Muscle layer of duodenum (tissue), 2 donors: Measurements from ENCODE around the gene ELF2.
"Not testable (repeated sequence)": the region's sequence is repeated elsewhere in the genome, so short reads cannot be mapped to it uniquely, and the experiment has no call there.

Experiments
- H3K27ac ChIP-seq: one replicate; pipeline ENCODE4 v1.7.0; 2013; ENCODE audit warnings: mild to moderate bottlenecking, low read length
- H3K27me3 ChIP-seq: one replicate; pipeline ENCODE4 v1.7.0; 2013; ENCODE audit warnings: low read depth, mild to moderate bottlenecking, control low read depth, low read length
- H3K36me3 ChIP-seq, 2 donors: one replicate each; pipeline ENCODE4 v1.7.0; 2013; ENCODE audit warnings: low read length in 2 of 2, control low read depth in 1 of 2, mild to moderate bottlenecking in 1 of 2; ENCODE audit not compliant: insufficient read depth in 2 of 2, control insufficient read depth in 1 of 2
- H3K4me1 ChIP-seq, 2 donors: one replicate each; pipeline ENCODE4 v1.7.0; 2013; ENCODE audit warnings: low read length in 2 of 2, mild to moderate bottlenecking in 2 of 2, control low read depth in 1 of 2, moderate library complexity in 1 of 2; ENCODE audit not compliant: insufficient read depth in 2 of 2, control insufficient read depth in 1 of 2
- H3K4me3 ChIP-seq, 2 donors: one replicate each; pipeline ENCODE4 v1.7.0; 2013; ENCODE audit warnings: low read length in 2 of 2, low read depth in 1 of 2, mild to moderate bottlenecking in 1 of 2
- H3K9me3 ChIP-seq, 2 donors: one replicate each; pipeline ENCODE4 v1.7.0; 2013; ENCODE audit warnings: low read length in 2 of 2, control low read depth in 1 of 2, mild to moderate bottlenecking in 1 of 2; ENCODE audit not compliant: control insufficient read depth in 1 of 2
- donor health status: healthy.

Gene ELF2

GRCh38 chr4:139207873-139208403 is 30.9 kb upstream of the ELF2 start:
- Histone ChIP-seq H3K4me3 (no peak overlapping the region), H3K36me3 (no peaks in the 10 kb centered on the region), H3K4me1 (peaks cover 0 to 5% of the 10 kb centered on the region in 2 donors), H3K27me3 (no peaks in the 10 kb centered on the region), H3K27ac (no peak overlapping the region), H3K9me3 (no peaks in the 10 kb centered on the region)

- H3K27ac ChIP-seq: no peak overlapping the region
- H3K9me3 ChIP-seq: no peaks in the 10 kb centered on the region
- no peaks in the 10 kb centered on the region for H3K36me3 ChIP-seq
- no peaks in the 10 kb centered on the region for H3K27me3 ChIP-seq
- H3K4me3 ChIP-seq: no peak overlapping the region
- H3K4me1 ChIP-seq: peaks cover 0 to 5% of the 10 kb centered on the region in 2 donors
These were observed 30.2 kb upstream of the ELF2 start for GRCh38 chr4:139207247-139207646.

GRCh38 chr4:139202991-139203390 is 26.0 kb upstream of the ELF2 start:
- H3K27ac ChIP-seq: no peak overlapping the region
- H3K27me3 ChIP-seq: no peaks in the 10 kb centered on the region
- no peaks in the 10 kb centered on the region for H3K4me1 ChIP-seq
- H3K4me3 ChIP-seq: no peak overlapping the region
- no peaks in the 10 kb centered on the region for H3K9me3 ChIP-seq
- H3K36me3 ChIP-seq: no peaks in the 10 kb centered on the region

GRCh38 chr4:139200506-139200905 is 23.5 kb upstream of the ELF2 start:
- no peaks in the 10 kb centered on the region for H3K4me1 ChIP-seq
- H3K27me3 ChIP-seq: no peaks in the 10 kb centered on the region
- no peak overlapping the region for H3K4me3 ChIP-seq
- no peaks in the 10 kb centered on the region for H3K36me3 ChIP-seq
- no peak overlapping the region for H3K27ac ChIP-seq
- H3K9me3 ChIP-seq: no peaks in the 10 kb centered on the region

- Histone ChIP-seq H3K4me3 (no peak overlapping the region), H3K4me1 (no peaks in the 10 kb centered on the region), H3K27me3 (no peaks in the 10 kb centered on the region), H3K9me3 (no peaks in the 10 kb centered on the region), H3K27ac (no peak overlapping the region), H3K36me3 (no peaks in the 10 kb centered on the region)
These were observed 23.1 kb upstream of the ELF2 start for GRCh38 chr4:139200102-139200501.

GRCh38 chr4:139197214-139197613 is 20.2 kb upstream of the ELF2 start:
- not testable (repeated sequence) for H3K4me3 ChIP-seq, H3K9me3 ChIP-seq, H3K27me3 ChIP-seq, H3K36me3 ChIP-seq, H3K4me1 ChIP-seq, H3K27ac ChIP-seq

- Histone ChIP-seq H3K4me1 (no peaks in the 10 kb centered on the region), H3K4me3 (no peak overlapping the region), H3K9me3 (no peaks in the 10 kb centered on the region), H3K36me3 (no peaks in the 10 kb centered on the region), H3K27ac (no peak overlapping the region), H3K27me3 (no peaks in the 10 kb centered on the region)
These were observed 19.4 kb upstream of the ELF2 start for GRCh38 chr4:139196462-139196861.

- no peak overlapping the region for H3K4me3 ChIP-seq
- no peaks in the 10 kb centered on the region for H3K9me3 ChIP-seq
- H3K36me3 ChIP-seq: no peaks in the 10 kb centered on the region
- H3K27ac ChIP-seq: no peak overlapping the region
- H3K4me1 ChIP-seq: no peaks in the 10 kb centered on the region
- no peaks in the 10 kb centered on the region for H3K27me3 ChIP-seq
These were observed 14.4 kb upstream of the ELF2 start for GRCh38 chr4:139191373-139191772.

- H3K27me3 ChIP-seq: no peaks in the 10 kb centered on the region
- no peaks in the 10 kb centered on the region for H3K36me3 ChIP-seq
- H3K4me3 ChIP-seq: no peak overlapping the region
- H3K9me3 ChIP-seq: no peaks in the 10 kb centered on the region
- no peak overlapping the region for H3K27ac ChIP-seq
- H3K4me1 ChIP-seq: no peaks in the 10 kb centered on the region
These were observed 13.0 kb upstream of the ELF2 start for GRCh38 chr4:139189972-139190371.

GRCh38 chr4:139189417-139189749 is 12.4 kb upstream of the ELF2 start:
- Histone ChIP-seq H3K36me3 (no peaks in the 10 kb centered on the region), H3K27ac (no peak overlapping the region), H3K4me1 (no peaks in the 10 kb centered on the region), H3K4me3 (no peak overlapping the region), H3K27me3 (no peaks in the 10 kb centered on the region), H3K9me3 (no peaks in the 10 kb centered on the region)

- no peaks in the 10 kb centered on the region for H3K4me1 ChIP-seq
- no peak overlapping the region for H3K27ac ChIP-seq
- no peaks in the 10 kb centered on the region for H3K9me3 ChIP-seq
- no peaks in the 10 kb centered on the region for H3K36me3 ChIP-seq
- H3K4me3 ChIP-seq: no peak overlapping the region
- H3K27me3 ChIP-seq: no peaks in the 10 kb centered on the region
These were observed 11.8 kb upstream of the ELF2 start for GRCh38 chr4:139188648-139189416.

- no peak overlapping the region for H3K27ac ChIP-seq
- H3K4me1 ChIP-seq: no peaks in the 10 kb centered on the region
- H3K4me3 ChIP-seq: no peak overlapping the region
- H3K27me3 ChIP-seq: no peaks in the 10 kb centered on the region
- no peaks in the 10 kb centered on the region for H3K36me3 ChIP-seq
- H3K9me3 ChIP-seq: no peaks in the 10 kb centered on the region
These were observed 7.1 kb upstream of the ELF2 start for GRCh38 chr4:139184129-139184528.
